H54 (cell line): Measurements from ENCODE around the gene DYNC1LI2.
A peak's percentile ranks its signal among the peaks of the same experiment; 100 is the strongest.
"Not testable (repeated sequence)": the region's sequence is repeated elsewhere in the genome, so short reads cannot be mapped to it uniquely, and the experiment has no call there.

Source experiments
- DNase-seq: peaks from one replicate; pipeline ENCODE4 v3.0.0; 2011; ENCODE audit warnings: low spot score, mixed read lengths; ENCODE audit not compliant: insufficient read length
- FAIRE-seq: peaks from 3 replicates; lab custom pipeline; 2011; peaks lifted over from hg19 to GRCh38; lab: Jason Lieb, UNC
- POLR2A ChIP-seq: IDR thresholded peaks from 2 replicates; pipeline ENCODE4 v1.6.1; 2011; ENCODE audit warnings: low read depth, mild to moderate bottlenecking, low read length

Gene DYNC1LI2

GRCh38 chr16:66751303-66751991 lies at the start of gene DYNC1LI2:
DYNC1LI2 (minus strand) TSS chr16:66751609; CDS start chr16:66751591, 18 bp downstream.
- DNase-seq (peak; percentile 65), FAIRE-seq (no peak)
- TF ChIP-seq POLR2A, result peak; percentile 23; the same call in 1 of the 2 replicates

- TF ChIP-seq POLR2A, result no peak
- DNase-seq (no peak), FAIRE-seq (no peak)
These were observed 49.4 kb upstream of the DYNC1LI2 start for GRCh38 chr16:66800856-66801255.

GRCh38 chr16:66798161-66798560 lies 46.8 kb upstream of the DYNC1LI2 start:
- no peak for TF ChIP-seq POLR2A
- DNase-seq, result no peak
- no peak for FAIRE-seq

GRCh38 chr16:66793984-66794383 lies 42.6 kb upstream of the DYNC1LI2 start:
- not testable (repeated sequence) for FAIRE-seq, DNase-seq

- DNase-seq (no peak), FAIRE-seq (no peak)
- no peak for TF ChIP-seq POLR2A
These were observed 38.8 kb upstream of the DYNC1LI2 start for GRCh38 chr16:66790130-66790733.

GRCh38 chr16:66787427-66787826 lies 36.0 kb upstream of the DYNC1LI2 start:
- no peak for DNase-seq
- no peak for FAIRE-seq
- no peak for TF ChIP-seq POLR2A

- no peak for TF ChIP-seq POLR2A
- DNase-seq (no peak), FAIRE-seq (no peak)
These were observed 35.1 kb upstream of the DYNC1LI2 start for GRCh38 chr16:66786551-66786950.

GRCh38 chr16:66776457-66776856 lies 25.0 kb upstream of the DYNC1LI2 start:
- no peak for FAIRE-seq
- no peak for DNase-seq
- no peak for TF ChIP-seq POLR2A

GRCh38 chr16:66774981-66775380 lies 23.6 kb upstream of the DYNC1LI2 start:
- FAIRE-seq, result no peak
- TF ChIP-seq POLR2A, result no peak
- DNase-seq, result no peak

GRCh38 chr16:66758086-66758485 lies 6.7 kb upstream of the DYNC1LI2 start:
- no peak for TF ChIP-seq POLR2A
- no peak for DNase-seq
- no peak for FAIRE-seq

- FAIRE-seq (no peak), DNase-seq (no peak)
- no peak for TF ChIP-seq POLR2A
These were observed 3.4 kb upstream of the DYNC1LI2 start for GRCh38 chr16:66754819-66755218.

GRCh38 chr16:66754211-66754610 lies 2.8 kb upstream of the DYNC1LI2 start:
- FAIRE-seq, result no peak
- no peak for TF ChIP-seq POLR2A
- no peak for DNase-seq

GRCh38 chr16:66752958-66753357 lies 1.5 kb upstream of the DYNC1LI2 start:
- no peak for DNase-seq
- no peak for FAIRE-seq
- TF ChIP-seq POLR2A, result no peak

GRCh38 chr16:66752379-66752778 lies 970 bp upstream of the DYNC1LI2 start:
- FAIRE-seq, result no peak
- DNase-seq, result no peak
- no peak for TF ChIP-seq POLR2A

GRCh38 chr16:66751992-66752322 lies 548 bp upstream of the DYNC1LI2 start:
- no peak for TF ChIP-seq POLR2A
- DNase-seq (no peak), FAIRE-seq (no peak)
